Measurements from ENCODE around the gene TPD52L2.

GRCh38 chr20:63858393-63859165, 6.5 kb upstream of the TPD52L2 start:
- TF ChIP-seq CTCF (IDR thresholded peaks at IDR 0.05) (peak in 2 of 3 experiments; percentile 18 to 22), POLR2A (IDR thresholded peaks at IDR 0.05) (no peak)

Data from testis (tissue), 2 donors.